Pericardium fibroblast (primary cell): Measurements from ENCODE around the gene PAX8. TPM values are rescaled to one million over a fixed set of nuclear protein-coding genes. Genes with fewer than 3 reads are reported as not detected.

Experiments
- total RNA-seq: library from RNA; depleted of rRNA; stranded (reverse); fragments of >200 nt; gene quantifications from 2 replicates; pipeline ENCODE4 v1.2.3, GENCODE V29; 2015

The PAX8 gene
- total RNA-seq: 0.35 and 2.0 TPM in 2 replicates

DNA sequence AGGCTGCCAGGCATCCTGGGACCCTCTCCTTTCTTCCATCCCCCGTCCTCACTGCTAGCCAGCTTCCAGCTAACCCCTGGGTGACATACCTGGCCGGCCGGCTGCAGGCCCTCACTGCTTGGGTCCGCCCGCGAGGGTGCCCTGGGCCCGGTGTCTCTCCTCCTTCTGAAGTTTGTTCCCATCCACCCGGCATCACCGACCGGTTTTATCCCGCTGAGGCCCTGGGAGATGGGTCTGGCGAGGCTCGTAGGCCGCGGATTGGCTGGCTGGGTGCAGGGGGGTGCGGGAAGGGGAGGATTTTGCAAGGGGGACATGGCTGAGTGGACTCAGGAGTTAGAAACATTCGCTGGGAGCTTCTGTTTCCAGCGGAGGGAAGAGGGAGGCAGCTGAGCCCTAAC lies at the start of gene PAX8:
Gene PAX8, minus strand, starts transcription at position 180 of the 398 bp plus-strand sequence. CDS start 527 bp downstream, outside the sequence.

DNA sequence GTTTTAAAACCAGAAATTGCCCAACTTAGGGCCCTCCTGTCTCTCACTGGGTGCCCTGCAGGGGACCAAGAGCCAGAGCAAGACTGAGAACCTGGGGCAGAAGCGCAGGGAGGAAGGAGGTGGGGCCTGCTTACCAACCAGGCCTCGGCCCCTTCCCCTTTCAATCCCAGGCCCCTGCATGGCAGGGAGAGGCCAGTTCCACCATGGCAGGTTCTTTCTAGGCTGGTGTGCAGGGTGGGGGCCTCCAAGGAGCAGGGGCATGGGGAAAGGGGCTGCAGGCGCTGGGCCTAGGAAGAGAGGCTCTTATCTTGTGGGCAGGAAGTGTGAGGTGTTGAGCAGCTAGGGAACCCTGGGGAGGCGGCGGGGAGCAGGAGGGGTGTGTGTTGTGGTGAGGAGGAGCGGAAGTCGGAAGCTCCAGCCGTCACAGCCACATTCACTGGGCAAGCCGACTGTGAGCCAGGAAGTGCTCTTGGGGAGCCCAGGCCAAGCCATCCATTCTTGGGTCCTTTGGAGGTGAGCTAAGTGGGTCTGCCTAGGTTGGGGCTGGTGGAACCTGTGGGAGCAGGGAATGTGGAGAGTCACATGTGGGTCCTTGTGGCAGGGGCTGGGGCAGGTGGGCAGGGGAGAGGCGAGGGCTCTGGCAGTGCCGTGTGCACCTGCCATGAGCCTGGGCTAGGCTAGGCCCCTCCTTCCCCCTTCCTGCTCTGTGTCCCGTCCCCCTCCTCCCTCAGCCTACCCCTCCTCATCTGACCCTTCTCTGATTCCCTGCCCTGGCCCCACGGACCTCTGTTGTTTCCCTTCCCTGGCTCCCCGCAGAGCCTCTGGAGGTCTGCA lies 105.0 kb downstream of the PAX8 start, which contains the start of gene PSD4:
Gene PSD4, plus strand, starts transcription at position 430 of the 834 bp plus-strand sequence. CDS start 8,486 bp downstream, outside the sequence.

Other genes with a start within 250 kb of the PAX8 start
- not detected in 2 replicates for gene IL36B, start 226.1 kb downstream of the PAX8 start, total RNA-seq
- gene IL36RN, start 219.7 kb downstream of the PAX8 start, total RNA-seq: not detected in 2 replicates
- not detected in 2 replicates for gene IL1F10, start 211.0 kb downstream of the PAX8 start, total RNA-seq
- not detected in 2 replicates for gene IL1RN, start 151.3 kb downstream of the PAX8 start, total RNA-seq
- gene PSD4, start 105.0 kb downstream of the PAX8 start, total RNA-seq: 0.58 and 0.85 TPM in 2 replicates
- 7.7 and 19.6 TPM in 2 replicates for gene ZNG1B, start 158.8 kb upstream of the PAX8 start, total RNA-seq
- not detected in 2 replicates for gene FOXD4L1, start 219.7 kb upstream of the PAX8 start, total RNA-seq